Fibroblast of the aortic adventitia (primary cell): Measurements from ENCODE around the gene C1orf116. TPM values are rescaled to one million over a fixed set of nuclear protein-coding genes. Genes with fewer than 3 reads are reported as not detected.

Experiments used
- DNase-seq: peaks from one replicate; pipeline ENCODE4 v3.0.0-alpha.2; 2010; ENCODE audit warnings: low read depth
- H3K4me3 ChIP-seq: 2 replicates; pipeline ENCODE4 v1.5.1; 2011; ENCODE audit warnings: low read depth, mild to moderate bottlenecking, control low read depth, low read length, moderate library complexity
- CTCF ChIP-seq: IDR thresholded peaks from 2 replicates; pipeline ENCODE4 v1.5.1; 2011; ENCODE audit warnings: mild to moderate bottlenecking, low read length, control low read depth, inconsistent platforms; ENCODE audit not compliant: insufficient read depth
- total RNA-seq: library from RNA; depleted of rRNA; stranded (reverse); fragments of >200 nt; gene quantifications from 2 replicates; pipeline ENCODE4 v1.2.3, GENCODE V29; 2012; ENCODE audit warnings: low replicate concordance

Gene C1orf116
- total RNA-seq: under 0.01 TPM in 1 of 2 replicates, not detected in the other

GRCh38 chr1:207032528-207033017, at the start of gene C1orf116:
Gene C1orf116, minus strand, starts transcription at chr1:207032756. Its CDS starts 5,158 bp downstream, at chr1:207027598.
- no peak for TF ChIP-seq CTCF
- no peak for DNase-seq
- no peak within 1 kb of the TSS for H3K4me3 ChIP-seq

- no peak for DNase-seq
- no peak overlapping the region for H3K4me3 ChIP-seq
- no peak for TF ChIP-seq CTCF
These were observed 49.2 kb upstream of the C1orf116 start for GRCh38 chr1:207081806-207082205.

- DNase-seq: no peak
- no peak for TF ChIP-seq CTCF
- no peak overlapping the region for H3K4me3 ChIP-seq
These were observed 48.5 kb upstream of the C1orf116 start for GRCh38 chr1:207081088-207081487.

GRCh38 chr1:207079706-207080241, 47.2 kb upstream of the C1orf116 start:
- DNase-seq: no peak
- no peak for TF ChIP-seq CTCF
- H3K4me3 ChIP-seq: no peak overlapping the region

- TF ChIP-seq CTCF: no peak
- H3K4me3 ChIP-seq: no peak overlapping the region
- no peak for DNase-seq
These were observed 46.1 kb upstream of the C1orf116 start for GRCh38 chr1:207078578-207079132.

- peak; percentile 95 for TF ChIP-seq CTCF
- H3K4me3 ChIP-seq: no peak overlapping the region
- peak; percentile 90 for DNase-seq
These were observed 45.2 kb upstream of the C1orf116 start for GRCh38 chr1:207077470-207078377.
